HCT116 (cell line): ENCODE results near the gene PTPN13. TPM values are rescaled to one million over a fixed set of nuclear protein-coding genes. Genes with fewer than 3 reads are reported as not detected.

Experiments used
- ATAC-seq: fragments of 200-7000 bp; cut with Tn5 transposase; 2 replicates; pipeline ENCODE4 v1.9.1; 2020; ENCODE audit warnings: mild to moderate bottlenecking, moderate library complexity
- BruUV-seq: library from RNA; stranded (reverse); fragments of 400-500 nt; replicated peaks from 2 replicates; lab custom pipeline; 2021; lab: Mats Ljungman, UMichigan
- CTCF ChIA-PET: fragments of 300-600 bp; sonication (Branson Sonifier 250); formaldehyde crosslinking; loops from one replicate; lab custom pipeline; 2021; ENCODE audit warnings: antibody characterized with exemption; lab: Charles Lee
- POLR2A ChIA-PET: fragments of 300-600, 350-600 bp; sonication (Branson Sonifier 250); formaldehyde crosslinking; loops from one replicate; lab custom pipeline; 2021; ENCODE audit warnings: antibody characterized with exemption; lab: Charles Lee
- RAD21 ChIA-PET, 2 experiments: fragments of 300-600 bp; sonication (Branson Sonifier 250); formaldehyde crosslinking; loops; one replicate each; lab custom pipeline; 2023; ENCODE audit warnings: low total read pairs in 2 of 2; ENCODE audit not compliant: uncharacterized antibody in 2 of 2, unreplicated experiment in 2 of 2, low non-redundant PET in 1 of 2; lab: Charles Lee
- DNase-seq: peaks from one replicate; pipeline ENCODE4 v3.0.0-alpha.2; 2010; ENCODE audit warnings: low read depth, low spot score
- H2AFZ ChIP-seq: fragments of 200-600 bp; shearing (Covaris generic), sonication (generic); 2 replicates; pipeline ENCODE4 v1.6.1; 2017; ENCODE audit warnings: low read depth, mixed run types, mixed read lengths, antibody characterized with exemption, low read length; ENCODE audit not compliant: poor library complexity, severe bottlenecking
- H3K27ac ChIP-seq: 2 replicates; pipeline ENCODE4 v1.5.1; 2012; ENCODE audit warnings: low read depth, low read length
- H3K27me3 ChIP-seq: fragments of 200-600 bp; sonication (generic); 2 replicates; pipeline ENCODE4 v1.6.1; 2016; ENCODE audit warnings: mixed run types, low read length, mixed read lengths; ENCODE audit not compliant: insufficient read depth
- H3K36me3 ChIP-seq, 2 experiments: fragments of 200-500 bp in 1 of 2; fragments of 200-600 bp in 1 of 2; sonication (Bioruptor generic) in 1 of 2; sonication (generic) in 1 of 2; 2 replicates each; pipeline versions ENCODE4 v1.5.1 to v1.6.1; 2014 to 2016; ENCODE audit warnings: low read length in 2 of 2, inconsistent platforms in 1 of 2, mixed read lengths in 1 of 2, mixed run types in 1 of 2; ENCODE audit not compliant: insufficient read depth in 2 of 2, control insufficient read depth in 1 of 2
- H3K4me1 ChIP-seq, 2 experiments: fragments of 200-600 bp in 1 of 2; sonication (generic) in 1 of 2; 2 replicates each; pipeline versions ENCODE4 v1.5.1 to v1.6.1; 2012 to 2017; ENCODE audit warnings: low read length in 2 of 2, inconsistent platforms in 1 of 2, mild to moderate bottlenecking in 1 of 2, mixed read lengths in 1 of 2, mixed run types in 1 of 2, moderate library complexity in 1 of 2; ENCODE audit not compliant: insufficient read depth in 2 of 2, control insufficient read depth in 1 of 2
- H3K4me2 ChIP-seq: fragments of 200-600 bp; sonication (generic); 2 replicates; pipeline ENCODE4 v1.6.1; 2017; ENCODE audit warnings: mixed run types, low read length, mixed read lengths
- H3K4me3 ChIP-seq, 2 experiments: fragments of 200-600 bp in 1 of 2; sonication (generic) in 1 of 2; replicated peaks in 1 of 2; 2 replicates each; pipeline ENCODE4 v1.5.1; 2011 to 2016; ENCODE audit warnings: low read length in 2 of 2, control low read depth in 1 of 2, low read depth in 1 of 2, mild to moderate bottlenecking in 1 of 2, mixed read lengths in 1 of 2, mixed run types in 1 of 2
- H3K79me2 ChIP-seq: fragments of 200-600 bp; sonication (generic); 2 replicates; pipeline ENCODE4 v1.6.1; 2017; ENCODE audit warnings: mild to moderate bottlenecking, mixed run types, low read length, moderate library complexity, mixed read lengths; ENCODE audit not compliant: insufficient read depth
- H3K9ac ChIP-seq: fragments of 200-600 bp; sonication (generic); 2 replicates; pipeline ENCODE4 v1.6.1; 2016; ENCODE audit warnings: low read length, mixed read lengths
- H3K9me2 ChIP-seq: fragments of 200-600 bp; sonication (generic), shearing (Covaris generic); 2 replicates; pipeline ENCODE4 v1.6.1; 2017; ENCODE audit warnings: mixed run types, mild to moderate bottlenecking, moderate library complexity; ENCODE audit not compliant: insufficient read depth
- H3K9me3 ChIP-seq, 2 experiments: fragments of 200-500 bp in 1 of 2; fragments of 200-600 bp in 1 of 2; sonication (Bioruptor generic) in 1 of 2; sonication (generic) in 1 of 2; 2 replicates each; pipeline ENCODE4 v1.6.1; 2014 to 2017; ENCODE audit warnings: low read length in 2 of 2, mixed read lengths in 2 of 2, inconsistent platforms in 1 of 2, low read depth in 1 of 2, mild to moderate bottlenecking in 1 of 2, mixed run types in 1 of 2, moderate library complexity in 1 of 2; ENCODE audit not compliant: control insufficient read depth in 1 of 2, insufficient read depth in 1 of 2
- H4K20me1 ChIP-seq: fragments of 200-600 bp; sonication (generic), shearing (Covaris generic); 2 replicates; pipeline ENCODE4 v1.6.1; 2017; ENCODE audit warnings: mixed run types, mild to moderate bottlenecking, moderate library complexity; ENCODE audit not compliant: insufficient read depth
- CEBPB ChIP-seq: IDR thresholded peaks from 2 replicates; pipeline ENCODE4 v1.6.1; 2012; ENCODE audit warnings: low read depth
- CTCF ChIP-seq, 3 experiments: fragments of 200-600 bp in 1 of 3; sonication (generic) in 1 of 3; IDR thresholded peaks in 2 of 3; conservative IDR thresholded peaks in 1 of 3; 2 replicates each; pipeline ENCODE4 v1.5.1; 2012 to 2017; ENCODE audit warnings: low read depth in 2 of 3, low read length in 2 of 3, antibody characterized with exemption in 1 of 3, borderline replicate concordance in 1 of 3, control low read depth in 1 of 3, mild to moderate bottlenecking in 1 of 3, mixed read lengths in 1 of 3, mixed run types in 1 of 3, moderate library complexity in 1 of 3; ENCODE audit not compliant: insufficient read depth in 1 of 3
- EGR1 ChIP-seq: IDR thresholded peaks from 2 replicates; pipeline ENCODE4 v1.6.1; 2012; ENCODE audit warnings: low read depth
- ELF1 ChIP-seq: IDR thresholded peaks from 2 replicates; pipeline ENCODE4 v1.6.1; 2012; ENCODE audit warnings: low read depth, borderline replicate concordance
- EZH2 ChIP-seq: fragments of 200-600 bp; sonication (generic); IDR thresholded peaks from 2 replicates; pipeline ENCODE4 v1.6.1; 2017; ENCODE audit warnings: antibody characterized with exemption, mixed run types
- JUND ChIP-seq: IDR thresholded peaks from 2 replicates; pipeline ENCODE4 v1.6.1; 2012
- POLR2AphosphoS5 ChIP-seq: IDR thresholded peaks from 2 replicates; pipeline ENCODE4 v1.6.1; 2011; ENCODE audit warnings: mild to moderate bottlenecking, low read depth, low read length, moderate library complexity
- REST ChIP-seq: IDR thresholded peaks from 2 replicates; pipeline ENCODE4 v1.6.1; 2012; ENCODE audit warnings: low read depth
- SP1 ChIP-seq: IDR thresholded peaks from 2 replicates; pipeline ENCODE4 v1.6.1; 2012; ENCODE audit warnings: low read depth
- SRF ChIP-seq: IDR thresholded peaks from 2 replicates; pipeline ENCODE4 v1.6.1; 2012; ENCODE audit warnings: low read depth
- TCF7L2 ChIP-seq: IDR thresholded peaks from 2 replicates; pipeline ENCODE4 v1.7.0; 2011; ENCODE audit warnings: borderline replicate concordance, inconsistent platforms; ENCODE audit not compliant: insufficient read depth, insufficient read length; ENCODE audit errors: extremely low read depth
- YY1 ChIP-seq: IDR thresholded peaks from 2 replicates; pipeline ENCODE4 v1.6.1; 2011; ENCODE audit warnings: low read length, low read depth, moderate library complexity, mild to moderate bottlenecking; ENCODE audit not compliant: insufficient replicate concordance; ENCODE audit errors: extremely low read depth
- intact Hi-C: fragments of 100-400 bp; cut with micrococcal nuclease; formaldehyde crosslinking; loops from 2 replicates; pipeline ENCODE4 v1.10.0; 2022
- total RNA-seq: library from RNA; stranded (reverse); gene quantifications from one replicate; pipeline ENCODE4 v1.2.1, GENCODE V29; 2021; ENCODE audit not compliant: unreplicated experiment
- TF ChIP-seq, protein P1 (sequence below): IDR thresholded peaks from 2 replicates; pipeline ENCODE4 v1.6.1; 2011; ENCODE audit warnings: mild to moderate bottlenecking, low read length, moderate library complexity; ENCODE audit not compliant: insufficient replicate concordance; ENCODE audit errors: extremely low read depth

Gene PTPN13
- total RNA-seq, 1 experiment from 2014 or later = 14.6 TPM

DNA sequence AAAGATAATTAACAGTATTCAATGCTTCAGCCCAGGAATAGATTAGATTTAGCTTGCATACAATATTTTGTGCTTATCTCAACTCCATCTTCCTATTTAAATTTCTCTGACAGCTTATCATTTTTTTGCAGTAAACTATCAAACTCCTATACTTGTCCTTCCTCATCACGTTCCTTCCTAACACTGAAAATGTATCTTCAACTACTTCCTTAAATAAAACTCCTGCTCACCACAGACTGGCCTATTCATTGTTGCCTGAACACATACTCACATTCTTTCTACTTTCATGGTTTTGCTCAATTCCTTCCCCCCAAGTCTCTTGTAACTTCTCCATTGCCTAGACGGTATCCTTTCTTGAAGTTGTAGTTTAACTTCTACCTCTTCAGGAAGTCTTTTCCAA lies 28.5 kb upstream of the PTPN13 start (continued):
- TF ChIP-seq CEBPB (no peak), EGR1 (no peak), ELF1 (no peak), SP1 (no peak), SRF (no peak), CTCF (IDR thresholded peaks at IDR 0.05 in 2 of 3, conservative IDR thresholded peaks at IDR 0.05 in 1 of 3; ENCODE audit: borderline replicate concordance in 1 of 3, insufficient read depth in 1 of 3, low read depth in 2 of 3, low read length in 2 of 3) (no peak), JUND (no peak), YY1 (no peak)
- TF ChIP-seq, protein P1, sequence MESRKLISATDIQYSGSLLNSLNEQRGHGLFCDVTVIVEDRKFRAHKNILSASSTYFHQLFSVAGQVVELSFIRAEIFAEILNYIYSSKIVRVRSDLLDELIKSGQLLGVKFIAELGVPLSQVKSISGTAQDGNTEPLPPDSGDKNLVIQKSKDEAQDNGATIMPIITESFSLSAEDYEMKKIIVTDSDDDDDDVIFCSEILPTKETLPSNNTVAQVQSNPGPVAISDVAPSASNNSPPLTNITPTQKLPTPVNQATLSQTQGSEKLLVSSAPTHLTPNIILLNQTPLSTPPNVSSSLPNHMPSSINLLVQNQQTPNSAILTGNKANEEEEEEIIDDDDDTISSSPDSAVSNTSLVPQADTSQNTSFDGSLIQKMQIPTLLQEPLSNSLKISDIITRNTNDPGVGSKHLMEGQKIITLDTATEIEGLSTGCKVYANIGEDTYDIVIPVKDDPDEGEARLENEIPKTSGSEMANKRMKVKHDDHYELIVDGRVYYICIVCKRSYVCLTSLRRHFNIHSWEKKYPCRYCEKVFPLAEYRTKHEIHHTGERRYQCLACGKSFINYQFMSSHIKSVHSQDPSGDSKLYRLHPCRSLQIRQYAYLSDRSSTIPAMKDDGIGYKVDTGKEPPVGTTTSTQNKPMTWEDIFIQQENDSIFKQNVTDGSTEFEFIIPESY = no peak

DNA sequence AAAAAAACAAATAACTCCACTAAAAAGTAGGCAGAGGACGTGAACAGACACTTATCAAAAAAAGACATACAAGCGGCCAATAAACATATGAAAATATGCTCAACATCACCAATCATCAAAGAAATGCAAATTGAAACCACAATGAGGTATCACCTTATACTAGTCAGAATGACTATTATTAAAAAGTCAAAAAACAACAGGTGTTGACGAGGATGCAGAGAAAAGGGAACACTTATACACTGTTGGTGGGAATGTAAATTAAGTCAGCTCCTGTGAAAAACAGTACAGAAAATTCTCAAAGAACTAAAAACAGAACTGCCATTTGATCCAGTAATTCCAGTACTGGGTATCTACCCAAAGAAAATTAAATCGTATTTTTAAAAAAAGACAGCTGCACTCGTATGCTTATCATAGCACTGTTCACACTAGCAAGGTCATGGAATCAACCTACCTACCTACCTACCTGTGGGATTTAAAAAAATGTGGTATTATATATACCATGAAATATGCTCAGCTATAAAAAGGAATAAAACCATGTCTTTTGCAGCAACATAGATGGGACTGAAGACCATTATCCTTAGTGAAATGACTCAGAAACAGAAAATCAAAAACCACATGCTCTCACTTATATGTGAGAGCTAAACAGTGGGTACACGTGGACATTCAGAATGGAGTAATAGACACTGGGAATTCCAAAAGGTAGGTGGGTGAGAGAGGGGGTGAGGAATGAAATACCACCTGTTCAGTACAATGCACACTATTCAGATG lies 24.8 kb upstream of the PTPN13 start:
- POLR2A ChIA-PET = no interaction called here
- intact Hi-C loops = no loop called here

More for the DNA sequence above, 24.8 kb upstream of the PTPN13 start:
- Histone ChIP-seq H3K27me3 (no peaks in the 10 kb centered on the region), H3K4me3 (no peak overlapping the region), H2AFZ (no peak overlapping the region), H3K9me2 (no peaks in the 10 kb centered on the region), H3K9ac (no peak overlapping the region), H3K27ac (no peak overlapping the region), H3K9me3 (no peaks in the 10 kb centered on the region), H3K4me1 (no peaks in the 10 kb centered on the region), H4K20me1 (no peaks in the 10 kb centered on the region), H3K79me2 (no peaks in the 10 kb centered on the region), H3K36me3 (no peaks in the 10 kb centered on the region), H3K4me2 (no peak overlapping the region)
- TF ChIP-seq EGR1 (no peak), TCF7L2 (no peak), REST (no peak), EZH2 (no peak), POLR2AphosphoS5 (no peak)
- TF ChIP-seq, protein P1 = no peak
- no TSS peak for BruUV-seq
- DNase-seq (no peak), ATAC-seq (no peak)
- CTCF ChIA-PET = no interaction called here
- RAD21 ChIA-PET = no interaction called here
